ENCODE results near the gene ACTR1A.
A peak's percentile ranks its signal among the peaks of the same experiment; 100 is the strongest.
"Not testable (repeated sequence)": the region's sequence is repeated elsewhere in the genome, so short reads cannot be mapped to it uniquely, and the experiment has no call there.

Gene ACTR1A

GRCh38 chr10:102514487-102515311 lies 12.2 kb upstream of the ACTR1A start:
- no peak for DNase-seq

DNA sequence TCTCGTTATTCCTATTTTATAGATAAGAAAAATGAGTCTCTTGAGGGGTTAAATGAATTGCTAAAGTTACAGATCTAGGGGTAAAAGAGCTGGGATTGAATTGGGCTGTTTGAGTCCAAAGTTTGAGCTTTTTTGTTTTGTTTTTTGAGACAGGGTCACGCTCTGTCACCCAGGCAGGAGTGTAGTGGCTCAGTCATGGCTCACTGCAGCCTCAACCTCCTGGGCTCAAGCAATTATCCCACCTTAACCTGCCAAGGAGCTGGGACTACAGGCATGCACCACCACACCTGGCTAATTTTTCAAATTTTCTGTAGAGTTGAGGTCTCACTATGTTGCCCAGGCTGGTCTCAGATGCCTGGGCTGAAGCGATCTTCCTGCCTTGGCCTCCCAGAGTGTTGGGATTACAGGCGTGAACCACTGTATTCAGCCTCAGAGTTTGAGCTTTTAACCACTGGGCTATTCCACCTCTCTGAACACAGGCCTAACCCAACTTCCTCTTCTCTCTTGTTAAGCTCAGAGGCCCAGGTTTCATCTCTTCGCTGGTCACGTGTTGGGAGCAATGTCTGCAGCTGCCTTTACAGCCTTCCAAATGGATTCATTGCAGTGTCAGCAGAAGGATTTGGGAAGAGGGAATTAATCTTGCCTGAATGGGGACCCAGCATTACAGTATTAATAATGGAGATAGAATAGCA lies 9.2 kb upstream of the ACTR1A start:
- DNase-seq, result peak; percentile 63

DNA sequence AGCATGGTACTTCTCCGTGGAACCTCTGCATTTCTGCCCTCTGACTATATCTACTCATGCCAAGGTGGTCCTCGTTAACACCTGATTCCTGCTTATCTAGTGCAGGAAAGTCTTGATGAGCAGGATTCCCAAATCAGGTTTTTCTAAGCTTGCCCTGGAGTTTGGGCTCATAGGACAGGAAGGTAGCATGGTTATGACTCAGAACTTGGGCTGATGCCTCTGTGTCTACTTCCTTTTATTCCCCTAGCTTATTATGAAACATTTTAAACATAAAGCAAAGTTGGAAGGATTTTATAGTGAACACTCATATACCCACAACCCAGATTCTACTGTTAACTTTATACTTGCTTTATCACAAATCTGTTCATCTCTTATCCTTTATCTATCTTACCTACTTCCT lies 6.9 kb upstream of the ACTR1A start:
- DNase-seq, result peak; percentile 84

- DNase-seq, result no peak
Observed at GRCh38 chr10:102508506-102508905, 6.0 kb upstream of the ACTR1A start.

DNA sequence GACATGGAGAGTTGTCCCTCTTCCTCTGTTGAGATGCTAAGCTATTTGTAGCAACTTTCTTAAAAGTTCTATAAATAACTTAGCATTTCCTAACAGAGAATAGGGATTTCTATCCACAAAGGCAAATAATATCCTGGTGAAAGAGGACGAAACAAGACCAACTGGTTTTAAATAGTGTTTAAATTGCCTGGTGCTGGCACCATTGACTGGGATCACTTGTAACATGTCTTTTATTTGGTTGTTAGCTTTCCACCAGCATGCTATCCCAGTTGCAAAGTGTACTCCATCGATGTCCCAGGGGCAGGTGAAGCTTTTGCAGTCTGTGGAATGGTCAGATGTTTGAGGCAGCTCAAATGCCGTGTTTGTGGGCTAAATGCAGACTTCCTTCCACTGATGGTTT lies 5.0 kb upstream of the ACTR1A start:
- no peak for DNase-seq

DNA sequence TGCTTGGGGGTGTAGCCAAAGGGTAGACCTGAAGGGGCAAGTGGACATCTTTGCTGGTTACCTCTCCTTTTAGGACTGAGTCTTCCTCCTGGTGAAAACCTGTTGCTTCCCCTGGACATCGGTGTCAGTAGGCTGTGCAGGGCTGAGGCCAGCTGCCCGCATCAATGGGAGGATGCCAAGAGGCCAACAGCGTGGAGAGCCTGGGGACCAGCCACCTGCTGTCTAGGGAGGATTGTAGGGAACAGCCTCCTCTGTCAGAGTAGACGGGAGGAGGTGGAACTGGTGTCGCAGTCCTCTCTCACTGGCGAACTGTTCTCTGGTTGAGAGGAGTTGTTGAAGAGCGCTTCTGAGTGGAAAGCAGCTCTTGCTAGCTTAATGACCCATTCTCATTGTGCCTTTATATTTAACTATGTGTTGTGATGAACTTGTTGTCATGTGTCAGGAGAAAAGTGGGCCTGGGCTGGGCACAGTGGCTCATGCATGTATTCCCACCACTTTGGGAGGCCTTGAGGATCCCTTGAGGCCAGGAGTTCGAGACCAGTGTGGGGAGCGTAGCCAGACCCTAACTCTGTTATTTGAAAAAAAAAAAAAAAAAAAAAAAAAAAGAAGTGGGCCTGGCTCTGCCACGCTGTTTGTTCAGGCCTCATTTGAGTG lies 3.1 kb upstream of the ACTR1A start:
- DNase-seq, result no peak

GRCh38 chr10:102504976-102505300 lies 2.4 kb upstream of the ACTR1A start:
- DNase-seq, result no peak

- DNase-seq, result peak; percentile 56
Observed at GRCh38 chr10:102504179-102504975, 1.9 kb upstream of the ACTR1A start.

DNA sequence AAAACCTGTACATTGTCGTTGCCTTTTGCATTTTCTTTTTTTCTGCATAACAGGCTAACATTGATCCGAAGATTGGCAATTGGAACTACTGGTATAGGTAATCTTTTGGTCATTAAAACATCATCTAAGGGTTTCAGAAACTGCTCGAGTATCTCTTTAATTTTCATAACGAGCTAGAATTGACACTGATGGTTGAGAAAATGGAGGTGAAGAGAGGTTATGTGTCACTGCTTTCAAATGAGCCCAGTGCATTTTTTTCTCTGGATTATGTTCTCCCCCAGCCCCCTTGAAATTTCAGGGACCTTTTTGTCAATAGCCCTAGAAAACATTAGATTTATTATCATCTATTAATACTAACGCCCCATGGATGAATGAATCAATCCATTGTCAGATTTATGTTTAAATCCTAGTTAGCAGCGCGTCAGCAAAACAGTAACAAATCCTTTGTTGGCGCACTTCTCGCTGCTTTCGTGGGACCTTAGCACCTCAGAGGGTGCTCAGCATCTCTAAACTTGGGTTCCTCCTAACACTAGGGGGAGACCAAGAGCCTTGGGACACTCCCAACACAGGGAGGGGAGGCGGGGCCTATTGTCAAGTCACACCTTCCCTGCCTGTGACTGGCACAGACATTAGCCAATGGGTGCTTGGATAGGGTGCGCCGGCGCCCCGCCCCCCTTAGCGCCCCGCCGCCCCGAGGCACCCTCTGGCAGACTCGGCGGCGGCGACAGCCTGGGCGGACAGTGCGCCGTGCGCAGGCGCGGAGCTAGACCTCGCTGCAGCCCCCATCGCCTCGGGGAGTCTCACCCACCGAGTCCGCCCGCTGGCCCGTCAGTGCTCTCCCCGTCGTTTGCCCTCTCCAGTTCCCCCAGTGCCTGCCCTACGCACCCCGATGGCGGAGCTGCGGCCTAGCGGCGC lies 1.0 kb upstream of the ACTR1A start, which contains the start of gene SUFU:
SUFU (plus strand) TSS at position 709 of the 915 bp plus-strand sequence; CDS start at position 890, 181 bp downstream.
- peak; percentile 99 for DNase-seq

- peak; percentile 99 for DNase-seq
Observed at GRCh38 chr10:102502029-102502336, 529 bp downstream of the ACTR1A start.

DNA sequence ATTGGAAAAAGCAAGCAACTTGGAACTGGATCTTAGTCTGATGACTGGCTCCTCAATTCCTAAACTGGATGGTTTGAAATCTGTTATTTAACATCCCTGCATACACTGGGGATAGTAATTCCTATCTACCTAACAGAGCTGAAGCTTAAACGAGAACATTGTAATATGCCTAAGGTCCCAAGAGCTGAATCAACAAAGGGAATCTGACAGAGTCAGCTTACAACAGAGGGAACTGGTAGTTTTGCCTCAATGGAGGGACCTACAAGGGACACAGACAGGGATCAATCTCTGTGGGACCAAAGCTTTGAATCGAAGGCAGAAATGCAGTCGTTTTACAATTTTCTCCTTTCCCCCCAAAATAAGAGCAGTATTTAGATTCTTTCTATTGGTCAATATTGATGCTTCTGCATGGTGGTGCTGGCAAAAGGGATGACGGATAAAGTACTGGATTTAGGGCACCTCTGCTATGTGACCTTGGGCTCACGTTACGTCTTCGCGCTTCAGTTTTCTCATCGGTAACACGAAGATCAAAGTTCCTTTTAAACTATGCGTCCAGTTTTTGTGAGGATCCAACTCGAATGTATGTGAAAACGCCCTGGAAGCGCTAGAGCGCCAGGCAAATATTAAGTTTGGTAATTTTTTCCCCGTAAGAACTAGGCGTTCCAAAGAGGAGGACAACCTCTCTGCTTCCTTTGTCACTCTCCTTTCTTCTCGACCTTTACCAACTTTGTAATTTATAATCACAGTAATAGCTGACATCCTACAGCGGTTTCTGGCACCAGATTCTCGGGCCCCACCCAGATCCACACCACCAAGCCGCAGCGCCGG lies 1.1 kb downstream of the ACTR1A start:
- DNase-seq, result peak; percentile 32

- not testable (repeated sequence) for DNase-seq
Observed at GRCh38 chr10:102500686-102501085, 1.8 kb downstream of the ACTR1A start.

GRCh38 chr10:102499356-102499755 lies 3.2 kb downstream of the ACTR1A start:
- DNase-seq, result peak; percentile 54

- no peak for DNase-seq
Observed at GRCh38 chr10:102497545-102497944, 5.0 kb downstream of the ACTR1A start.

GRCh38 chr10:102493771-102494170 lies 8.7 kb downstream of the ACTR1A start:
- DNase-seq, result no peak

- no peak for DNase-seq
Observed at GRCh38 chr10:102492983-102493382, 9.5 kb downstream of the ACTR1A start.

DNA sequence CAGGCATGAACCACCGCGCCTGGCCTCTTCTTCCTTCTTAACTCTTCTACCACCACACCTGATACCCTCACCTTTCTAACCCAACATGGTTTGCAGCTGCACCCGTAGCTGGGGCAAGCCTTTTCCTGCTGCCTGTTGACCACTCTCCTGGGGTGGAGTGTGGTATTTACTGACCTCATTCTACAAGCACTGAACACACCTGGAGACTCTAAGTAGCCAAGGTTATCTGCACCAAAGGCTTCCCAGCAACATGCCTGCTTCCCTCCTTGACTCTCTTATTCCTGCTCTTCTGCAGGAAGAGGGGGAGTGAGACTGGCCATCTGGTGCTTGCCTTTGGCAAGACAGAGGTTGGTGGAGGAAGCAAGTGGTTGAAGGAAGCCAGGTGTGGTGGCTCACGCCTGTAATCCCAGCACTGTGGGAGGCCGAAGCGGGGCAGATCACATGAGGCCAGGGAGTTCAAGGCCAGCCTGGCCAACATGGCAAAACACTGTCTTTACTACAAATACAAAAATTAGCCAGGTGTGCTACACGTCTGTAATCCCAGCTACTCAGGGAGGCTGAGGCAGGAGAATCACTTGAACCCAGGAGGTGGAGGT lies 10.1 kb downstream of the ACTR1A start:
- DNase-seq, result no peak

DNA sequence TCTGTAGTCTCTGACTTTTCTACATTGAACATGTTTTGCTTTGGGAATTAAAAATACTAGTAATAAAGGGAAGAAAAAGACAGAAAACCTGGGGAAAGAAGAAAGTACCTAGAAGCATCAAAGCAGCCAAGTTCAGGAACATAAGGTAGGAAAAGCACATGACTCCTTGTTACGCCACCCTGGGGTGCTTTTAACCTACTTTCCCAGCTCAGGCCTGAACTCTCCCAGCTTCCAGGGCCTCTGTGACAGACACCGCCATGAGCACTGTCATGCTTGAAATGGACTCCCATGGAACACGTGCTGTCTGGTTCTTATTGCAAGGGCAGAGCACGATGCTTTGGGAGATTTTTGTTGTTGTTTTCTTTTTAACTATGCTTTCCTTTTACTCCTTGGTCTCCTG lies 11.4 kb downstream of the ACTR1A start:
- no peak for DNase-seq

DNA sequence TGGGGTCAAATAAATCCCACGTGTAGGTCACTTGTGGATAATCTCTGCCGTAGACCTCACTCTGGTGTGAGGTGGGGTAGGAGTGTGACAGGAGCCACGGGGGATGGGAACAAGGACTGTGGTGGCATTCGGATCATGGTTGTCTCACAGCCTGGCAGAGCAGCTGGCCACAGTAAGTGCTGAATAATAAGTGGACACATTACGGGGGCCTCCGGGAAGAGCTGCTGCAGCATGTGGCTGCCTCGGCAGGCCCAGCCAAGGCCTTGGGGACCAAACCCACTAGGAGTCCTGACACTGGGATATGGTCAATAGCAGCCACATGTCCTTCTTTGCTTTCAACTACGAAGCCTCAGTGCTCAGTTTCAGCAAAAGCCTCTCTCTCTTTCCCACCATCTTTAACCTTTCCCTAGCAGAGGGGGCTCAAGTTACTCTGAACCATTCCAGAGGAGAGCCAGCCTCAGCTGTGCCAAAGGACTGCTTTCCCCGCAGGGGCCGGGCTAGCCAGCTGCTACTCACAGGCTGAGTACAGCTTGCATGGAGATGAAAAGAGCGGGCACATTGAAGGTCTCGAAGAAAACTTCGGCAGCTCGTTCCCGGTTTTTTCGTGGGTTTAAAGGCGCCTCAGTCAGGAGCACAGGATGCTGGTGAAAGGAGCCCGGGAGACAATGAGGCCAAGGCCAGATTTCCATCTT lies 17.3 kb downstream of the ACTR1A start:
- DNase-seq, result no peak

- no peak for DNase-seq
Observed at GRCh38 chr10:102484021-102484420, 18.5 kb downstream of the ACTR1A start.
